ENCODE measurements around the gene MYLK. TPM values are rescaled to one million over a fixed set of nuclear protein-coding genes. Genes with fewer than 3 reads are reported as not detected.

The MYLK gene
- total RNA-seq, 1 donor from 2014 or later, result 4.3 TPM

DNA sequence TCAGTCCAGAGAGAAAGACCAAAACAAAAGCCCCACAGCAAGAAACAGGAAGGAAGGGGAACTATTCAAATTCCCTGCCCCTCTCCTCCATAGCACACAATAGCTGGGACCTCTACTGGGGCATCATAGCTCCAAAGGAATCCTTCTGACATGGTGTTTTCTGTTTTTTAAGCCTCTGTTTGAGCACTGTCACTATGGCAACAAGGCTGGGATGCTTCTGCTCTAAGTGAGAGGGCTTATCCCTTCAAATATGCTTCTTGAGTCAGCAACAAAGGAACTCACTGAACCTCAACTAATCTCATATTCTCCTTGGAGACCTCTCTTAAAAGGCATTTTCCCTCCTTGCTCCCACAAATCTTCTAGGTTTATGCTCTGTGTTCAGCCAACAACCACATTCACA, 40.5 kb downstream of the MYLK start:
- Mint-ChIP-seq H3K4me1 (ENCODE audit: low read depth, unreplicated experiment) (no peaks in the 10 kb centered on the region), H3K36me3 (ENCODE audit: unreplicated experiment) (peaks cover 10% of the 10 kb centered on the region), H3K4me3 (ENCODE audit: unreplicated experiment) (no peak overlapping the region), H3K27me3 (ENCODE audit: unreplicated experiment) (no peaks in the 10 kb centered on the region), H3K27ac (ENCODE audit: unreplicated experiment) (no peak overlapping the region), H3K9me3 (ENCODE audit: unreplicated experiment) (peaks cover 1% of the 10 kb centered on the region)
- DNase-seq, result no peak
- TF ChIP-seq, protein P1, sequence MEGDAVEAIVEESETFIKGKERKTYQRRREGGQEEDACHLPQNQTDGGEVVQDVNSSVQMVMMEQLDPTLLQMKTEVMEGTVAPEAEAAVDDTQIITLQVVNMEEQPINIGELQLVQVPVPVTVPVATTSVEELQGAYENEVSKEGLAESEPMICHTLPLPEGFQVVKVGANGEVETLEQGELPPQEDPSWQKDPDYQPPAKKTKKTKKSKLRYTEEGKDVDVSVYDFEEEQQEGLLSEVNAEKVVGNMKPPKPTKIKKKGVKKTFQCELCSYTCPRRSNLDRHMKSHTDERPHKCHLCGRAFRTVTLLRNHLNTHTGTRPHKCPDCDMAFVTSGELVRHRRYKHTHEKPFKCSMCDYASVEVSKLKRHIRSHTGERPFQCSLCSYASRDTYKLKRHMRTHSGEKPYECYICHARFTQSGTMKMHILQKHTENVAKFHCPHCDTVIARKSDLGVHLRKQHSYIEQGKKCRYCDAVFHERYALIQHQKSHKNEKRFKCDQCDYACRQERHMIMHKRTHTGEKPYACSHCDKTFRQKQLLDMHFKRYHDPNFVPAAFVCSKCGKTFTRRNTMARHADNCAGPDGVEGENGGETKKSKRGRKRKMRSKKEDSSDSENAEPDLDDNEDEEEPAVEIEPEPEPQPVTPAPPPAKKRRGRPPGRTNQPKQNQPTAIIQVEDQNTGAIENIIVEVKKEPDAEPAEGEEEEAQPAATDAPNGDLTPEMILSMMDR (IDR thresholded peaks at IDR 0.05; ENCODE audit: partially characterized antibody, unreplicated experiment), result no peak

DNA sequence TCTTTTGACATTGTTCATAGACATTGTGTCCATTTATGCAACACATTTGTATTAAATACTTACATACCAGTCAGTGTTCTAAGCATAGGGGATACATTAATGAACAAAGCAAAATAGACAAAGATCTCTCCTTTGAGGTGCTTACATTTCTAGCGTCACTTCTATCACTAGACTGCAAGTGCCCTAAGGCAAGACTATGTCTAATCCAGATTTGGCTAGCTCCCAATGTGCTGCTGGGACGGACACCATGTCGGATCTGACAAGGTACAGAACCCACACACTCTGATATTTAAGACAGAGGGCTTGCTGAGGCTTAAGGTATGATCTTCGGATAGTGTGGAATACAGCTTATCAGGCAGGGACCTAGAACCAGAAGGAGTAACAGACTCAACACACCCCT, 41.4 kb downstream of the MYLK start:
- Mint-ChIP-seq H3K27me3 (ENCODE audit: unreplicated experiment) (no peaks in the 10 kb centered on the region), H3K4me3 (ENCODE audit: unreplicated experiment) (no peak overlapping the region), H3K36me3 (ENCODE audit: unreplicated experiment) (peaks cover 10% of the 10 kb centered on the region), H3K9me3 (ENCODE audit: unreplicated experiment) (peaks cover 3% of the 10 kb centered on the region), H3K4me1 (ENCODE audit: low read depth, unreplicated experiment) (no peaks in the 10 kb centered on the region), H3K27ac (ENCODE audit: unreplicated experiment) (no peak overlapping the region)
- no peak for DNase-seq
- TF ChIP-seq, protein P1 (IDR thresholded peaks at IDR 0.05; ENCODE audit: partially characterized antibody, unreplicated experiment), result no peak

DNA sequence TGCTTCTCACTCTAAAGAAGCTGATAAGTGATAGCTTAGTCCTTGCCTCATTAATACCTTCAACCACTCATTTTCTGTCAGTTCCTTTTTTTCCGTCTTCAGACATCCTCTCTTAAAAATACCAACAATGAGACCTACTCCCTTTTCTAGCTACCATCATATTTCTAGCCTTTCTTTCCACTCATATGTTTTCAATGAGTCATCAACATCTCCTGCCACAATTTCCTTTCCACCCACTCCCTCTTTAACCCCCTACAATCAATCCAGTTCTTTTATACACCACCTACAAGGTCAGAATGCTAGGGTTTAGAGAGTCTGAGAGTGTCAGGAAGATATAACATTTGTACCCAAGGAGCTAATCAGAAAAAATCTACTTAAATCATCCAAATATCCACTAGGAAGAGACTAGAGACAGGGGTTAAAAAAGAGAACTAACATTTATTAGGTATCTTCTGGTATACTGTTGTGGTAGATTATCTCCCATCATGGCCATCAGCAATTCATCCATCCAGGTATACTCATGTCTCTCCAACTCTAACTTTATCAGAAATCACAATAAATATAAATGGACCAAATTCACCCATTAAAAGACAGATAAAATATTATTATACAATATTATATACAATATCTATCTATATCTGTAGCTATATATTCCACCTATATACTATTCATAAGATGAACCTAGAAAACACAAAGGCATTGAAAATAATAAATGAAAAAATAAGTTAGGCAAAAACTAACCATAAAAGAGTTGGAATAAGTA, 42.5 kb downstream of the MYLK start:
- Mint-ChIP-seq H3K36me3 (ENCODE audit: unreplicated experiment) (peaks cover 10% of the 10 kb centered on the region), H3K27ac (ENCODE audit: unreplicated experiment) (no peak overlapping the region), H3K27me3 (ENCODE audit: unreplicated experiment) (no peaks in the 10 kb centered on the region), H3K4me1 (ENCODE audit: low read depth, unreplicated experiment) (no peaks in the 10 kb centered on the region), H3K4me3 (ENCODE audit: unreplicated experiment) (no peak overlapping the region), H3K9me3 (ENCODE audit: unreplicated experiment) (peaks cover 2% of the 10 kb centered on the region)
- no peak for DNase-seq
- TF ChIP-seq, protein P1 (IDR thresholded peaks at IDR 0.05; ENCODE audit: partially characterized antibody, unreplicated experiment), result no peak

DNA sequence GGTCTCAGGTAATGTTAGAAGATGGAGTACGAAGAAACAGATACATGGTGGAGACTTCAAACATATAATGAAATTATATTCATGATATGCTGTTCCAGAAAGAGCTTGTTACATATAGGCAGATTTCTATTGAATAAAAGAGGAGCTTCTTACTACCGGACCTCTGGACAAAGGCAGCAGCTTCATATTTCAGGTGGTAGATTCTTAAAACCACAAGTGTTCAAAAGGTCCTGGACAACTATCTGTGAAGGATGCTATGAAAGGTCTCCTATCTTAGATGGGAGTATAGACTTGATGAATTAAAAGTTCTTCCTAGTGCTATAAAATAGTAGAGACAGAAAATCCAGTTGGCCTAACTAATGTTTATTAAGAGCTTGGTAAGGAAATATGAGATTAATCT, 43.2 kb downstream of the MYLK start:
- Mint-ChIP-seq H3K36me3 (ENCODE audit: unreplicated experiment) (peaks cover 10% of the 10 kb centered on the region), H3K4me3 (ENCODE audit: unreplicated experiment) (no peak overlapping the region), H3K9me3 (ENCODE audit: unreplicated experiment) (peaks cover 2% of the 10 kb centered on the region), H3K27me3 (ENCODE audit: unreplicated experiment) (no peaks in the 10 kb centered on the region), H3K27ac (ENCODE audit: unreplicated experiment) (no peak overlapping the region), H3K4me1 (ENCODE audit: low read depth, unreplicated experiment) (no peaks in the 10 kb centered on the region)
- no peak for DNase-seq
- TF ChIP-seq, protein P1 (IDR thresholded peaks at IDR 0.05; ENCODE audit: partially characterized antibody, unreplicated experiment), result no peak

DNA sequence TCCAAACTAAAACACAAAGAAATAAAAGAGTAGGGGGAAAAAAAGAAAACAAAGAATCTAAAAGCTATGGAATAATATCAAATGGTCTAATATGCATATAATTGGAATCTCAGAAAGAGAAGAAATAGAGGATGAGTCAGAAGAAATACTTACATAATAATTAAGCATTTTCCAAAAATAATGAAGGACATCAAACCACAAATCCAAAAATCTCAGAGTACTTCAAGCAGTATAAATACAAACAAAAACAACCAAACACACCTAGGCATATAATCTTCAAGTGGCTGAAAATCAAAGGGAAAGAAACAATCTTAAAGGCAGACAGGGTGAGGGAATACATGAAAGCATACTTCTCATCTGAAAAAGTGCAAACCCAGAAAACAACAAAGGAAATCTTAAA, 46.3 kb downstream of the MYLK start:
- no peaks in the 10 kb centered on the region for H3K27me3 Mint-ChIP-seq (ENCODE audit: unreplicated experiment)
- DNase-seq, result no peak

More for the DNA sequence above, 46.3 kb downstream of the MYLK start:
- Mint-ChIP-seq H3K4me1 (ENCODE audit: low read depth, unreplicated experiment) (no peaks in the 10 kb centered on the region), H3K27ac (ENCODE audit: unreplicated experiment) (no peak overlapping the region), H3K4me3 (ENCODE audit: unreplicated experiment) (no peak overlapping the region), H3K36me3 (ENCODE audit: unreplicated experiment) (peaks cover 10% of the 10 kb centered on the region), H3K9me3 (ENCODE audit: unreplicated experiment) (peaks cover 2% of the 10 kb centered on the region)
- TF ChIP-seq, protein P1 (IDR thresholded peaks at IDR 0.05; ENCODE audit: partially characterized antibody, unreplicated experiment), result no peak
